Loucy (cell line): Measurements from ENCODE around the gene TUBG1.

Experiments
- EZH2phosphoT487 ChIP-seq: fragments of 200-600 bp; IDR thresholded peaks from 2 replicates; pipeline ENCODE4 v1.6.1; 2018; ENCODE audit warnings: antibody characterized with exemption, mild to moderate bottlenecking, moderate library complexity, borderline replicate concordance
- TF ChIP-seq, protein P1 (sequence below): fragments of 200-600 bp; sonication (generic); conservative IDR thresholded peaks from 2 replicates; pipeline ENCODE4 v1.5.1; 2014; ENCODE audit warnings: mild to moderate bottlenecking, antibody characterized with exemption, low read length

- TF ChIP-seq, protein P1, sequence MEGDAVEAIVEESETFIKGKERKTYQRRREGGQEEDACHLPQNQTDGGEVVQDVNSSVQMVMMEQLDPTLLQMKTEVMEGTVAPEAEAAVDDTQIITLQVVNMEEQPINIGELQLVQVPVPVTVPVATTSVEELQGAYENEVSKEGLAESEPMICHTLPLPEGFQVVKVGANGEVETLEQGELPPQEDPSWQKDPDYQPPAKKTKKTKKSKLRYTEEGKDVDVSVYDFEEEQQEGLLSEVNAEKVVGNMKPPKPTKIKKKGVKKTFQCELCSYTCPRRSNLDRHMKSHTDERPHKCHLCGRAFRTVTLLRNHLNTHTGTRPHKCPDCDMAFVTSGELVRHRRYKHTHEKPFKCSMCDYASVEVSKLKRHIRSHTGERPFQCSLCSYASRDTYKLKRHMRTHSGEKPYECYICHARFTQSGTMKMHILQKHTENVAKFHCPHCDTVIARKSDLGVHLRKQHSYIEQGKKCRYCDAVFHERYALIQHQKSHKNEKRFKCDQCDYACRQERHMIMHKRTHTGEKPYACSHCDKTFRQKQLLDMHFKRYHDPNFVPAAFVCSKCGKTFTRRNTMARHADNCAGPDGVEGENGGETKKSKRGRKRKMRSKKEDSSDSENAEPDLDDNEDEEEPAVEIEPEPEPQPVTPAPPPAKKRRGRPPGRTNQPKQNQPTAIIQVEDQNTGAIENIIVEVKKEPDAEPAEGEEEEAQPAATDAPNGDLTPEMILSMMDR: no peak
- no peak for TF ChIP-seq EZH2phosphoT487
Measured at GRCh38 chr17:42563950-42564349, 45.5 kb upstream of the TUBG1 start.
